DLD1 (cell line): ENCODE data around the gene DGCR6L.
"Not testable (repeated sequence)": the region's sequence is repeated elsewhere in the genome, so short reads cannot be mapped to it uniquely, and the experiment has no call there.

Experiments
- in situ Hi-C: cut with HindIII; loops from 2 replicates; pipeline ENCODE4 v1.10.0; 2017; ENCODE audit warnings: low sequenced_read_pairs

Gene DGCR6L

DNA sequence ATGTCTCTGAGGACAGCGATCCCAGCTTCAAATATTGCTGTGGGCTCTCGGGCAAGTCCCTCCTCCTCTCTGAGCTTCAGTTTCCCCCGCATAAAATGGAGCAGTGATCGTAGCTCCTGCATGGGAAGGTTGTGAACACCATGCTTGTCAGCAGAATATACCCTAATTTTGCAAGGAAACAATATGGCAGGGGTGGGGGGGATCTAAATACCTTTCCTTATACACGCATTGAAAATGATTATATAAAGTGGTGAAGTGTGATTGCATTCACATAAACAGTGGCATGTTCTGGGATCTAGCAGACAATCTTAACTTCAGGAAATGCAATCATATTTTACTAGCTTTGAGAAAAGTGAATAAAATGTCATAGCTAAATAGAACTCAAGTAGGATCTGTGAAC lies 27.8 kb downstream of the DGCR6L start:
- in situ Hi-C loops: no loop called here

GRCh38 chr22:20291604-20292063 lies 28.2 kb downstream of the DGCR6L start:
- in situ Hi-C loops: no loop called here

- in situ Hi-C loops: no loop called here
Observed at GRCh38 chr22:20291249-20291586, 28.6 kb downstream of the DGCR6L start.

- in situ Hi-C loops: no loop called here
Observed at GRCh38 chr22:20290578-20291248, 29.1 kb downstream of the DGCR6L start.

DNA sequence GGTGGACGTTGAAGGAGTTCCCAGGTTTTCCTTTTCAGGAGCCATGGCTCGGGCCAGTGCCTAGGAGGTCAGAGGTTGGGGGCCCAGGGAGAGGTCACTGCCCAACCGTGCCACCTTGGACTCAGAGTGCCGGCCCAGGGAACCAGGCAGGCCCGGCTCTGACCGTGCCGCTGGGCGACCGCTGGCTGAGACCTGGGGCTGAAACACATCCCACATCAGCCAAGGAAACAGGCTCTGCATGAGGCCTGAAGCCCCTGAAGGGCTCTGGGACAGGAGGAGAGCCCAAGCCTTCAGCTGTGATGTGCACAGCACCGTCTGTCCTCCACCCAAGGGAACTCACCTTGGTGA lies 29.8 kb downstream of the DGCR6L start:
- in situ Hi-C loops: no loop called here

DNA sequence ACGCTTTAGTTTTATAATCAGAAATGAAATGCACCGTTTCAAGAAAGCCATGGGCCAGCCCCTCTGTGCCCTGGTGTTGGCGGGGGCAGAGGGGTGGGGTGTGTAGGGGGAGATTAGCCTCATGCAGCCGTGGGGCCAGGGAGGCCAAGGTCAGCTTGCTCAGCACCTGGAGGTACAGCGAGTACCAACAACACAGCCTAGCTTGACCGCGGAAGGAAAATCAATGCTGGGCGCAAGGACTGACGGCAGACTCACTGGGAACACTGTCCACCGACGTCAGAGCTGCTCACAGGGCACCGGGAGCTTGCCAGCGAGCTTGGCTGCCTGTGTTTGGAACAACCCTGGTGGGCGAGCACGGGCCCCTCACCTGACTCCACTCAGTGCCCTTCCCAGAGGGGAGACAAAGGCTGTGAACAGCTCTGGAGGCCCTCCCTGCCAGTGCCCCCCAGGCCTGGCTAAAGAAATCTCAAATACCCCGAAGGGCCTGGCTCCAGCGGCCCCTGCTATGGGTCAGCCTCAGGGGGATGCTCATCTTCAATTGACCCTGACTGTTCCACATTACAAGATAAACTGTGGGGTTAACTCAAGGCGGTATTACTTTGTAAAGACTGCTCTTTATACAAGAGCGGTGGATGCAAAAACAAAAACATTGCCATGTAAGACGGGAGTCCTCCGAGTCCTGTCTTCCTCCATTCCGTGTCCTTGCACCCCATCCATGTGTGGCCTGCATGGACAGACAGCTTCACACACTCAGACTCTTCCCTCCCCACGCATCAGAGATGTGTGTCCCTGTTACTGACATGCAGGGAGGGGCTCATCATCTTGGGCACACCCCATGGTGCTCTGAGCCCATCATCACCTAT lies 30.4 kb downstream of the DGCR6L start:
- in situ Hi-C loops: not testable (repeated sequence)

DNA sequence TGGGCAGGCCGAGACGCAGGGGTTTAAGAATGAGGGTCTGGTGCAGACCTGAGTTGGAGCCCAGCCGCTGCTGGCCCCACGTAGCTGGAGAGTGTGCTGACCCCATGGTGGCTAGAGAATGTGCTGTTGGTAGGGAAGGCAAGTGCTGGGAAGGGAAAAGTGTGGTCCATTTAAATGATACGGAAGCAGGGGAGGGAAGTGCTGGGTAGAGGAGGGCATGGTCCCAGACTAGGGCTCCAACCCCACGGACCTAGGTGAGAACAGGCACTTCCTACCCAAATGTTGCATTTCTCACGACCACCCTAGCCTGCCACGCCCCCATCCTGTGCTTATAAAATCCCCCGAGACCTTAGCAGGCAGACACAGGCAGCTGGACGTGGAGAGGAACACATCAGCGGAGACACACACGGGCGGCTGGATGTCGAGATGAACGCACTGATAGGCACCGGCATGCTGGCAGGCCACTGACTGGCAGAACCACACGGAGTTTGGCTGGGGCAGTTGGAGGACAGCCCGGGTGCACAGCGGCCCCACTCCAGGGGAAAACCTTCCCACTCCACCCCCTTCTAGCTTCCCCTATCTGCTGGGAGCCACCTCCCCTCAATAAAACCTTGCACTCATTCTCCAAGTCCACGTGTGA lies 33.0 kb downstream of the DGCR6L start:
- in situ Hi-C loops: not testable (repeated sequence)

- in situ Hi-C loops: not testable (repeated sequence)
Observed at GRCh38 chr22:20286312-20286660, 33.6 kb downstream of the DGCR6L start.

- in situ Hi-C loops: not testable (repeated sequence)
Observed at GRCh38 chr22:20285473-20286311, 34.2 kb downstream of the DGCR6L start.

DNA sequence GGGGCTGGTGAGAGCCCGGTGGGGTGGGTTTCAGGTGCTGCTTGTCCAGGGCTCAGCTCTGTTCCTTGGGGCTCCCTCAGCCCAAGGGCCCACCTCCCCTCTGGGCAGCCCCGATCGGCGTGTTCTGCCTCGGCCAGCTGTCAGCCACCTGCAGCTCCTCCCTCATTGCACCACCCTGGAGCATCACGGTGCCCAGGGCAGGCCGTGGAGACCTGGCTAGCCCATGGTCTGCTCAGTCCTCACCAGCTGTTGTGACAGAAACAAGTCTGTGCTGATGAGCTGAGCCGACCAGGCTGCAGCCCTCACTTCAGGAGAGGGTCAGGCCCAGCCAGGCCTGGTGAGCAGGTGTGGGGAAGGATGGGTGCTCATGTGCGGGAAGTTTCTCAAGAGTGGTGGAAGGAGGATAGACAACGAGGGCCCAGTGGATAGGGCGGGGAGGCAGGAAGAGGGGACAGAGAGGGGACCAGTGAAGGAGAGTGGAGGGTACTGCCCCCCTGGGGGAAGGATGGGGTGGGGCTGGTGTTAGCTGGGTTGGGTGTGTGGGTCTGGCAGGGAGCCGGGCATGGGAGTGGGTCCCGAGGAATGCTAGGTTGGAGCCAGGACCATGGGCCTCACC lies 35.3 kb downstream of the DGCR6L start:
- in situ Hi-C loops: no loop called here

DNA sequence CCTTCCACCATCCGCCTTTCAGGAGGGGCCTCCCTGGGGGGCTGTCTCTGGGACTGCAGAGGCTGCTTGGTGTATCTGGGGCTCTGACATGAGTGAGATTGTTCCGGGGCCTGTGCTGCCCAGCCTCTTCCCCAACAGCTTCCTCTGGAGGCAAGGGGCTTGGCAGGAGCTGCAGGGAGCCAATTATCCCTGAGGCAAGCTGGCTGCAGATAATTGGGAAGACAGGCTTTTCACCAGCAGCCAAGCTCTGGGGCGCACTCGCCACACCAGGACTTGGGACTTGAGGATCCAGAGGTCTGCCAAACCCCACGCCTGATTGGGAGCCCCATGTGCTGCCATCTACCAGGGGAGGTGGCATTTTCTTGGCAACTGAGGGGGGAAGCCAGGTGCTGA lies 36.2 kb downstream of the DGCR6L start:
- in situ Hi-C loops: no loop called here

- in situ Hi-C loops: no loop called here
Observed at GRCh38 chr22:20282901-20283673, 36.8 kb downstream of the DGCR6L start.

GRCh38 chr22:20281891-20282290 lies 38.0 kb downstream of the DGCR6L start:
- in situ Hi-C loops: no loop called here

DNA sequence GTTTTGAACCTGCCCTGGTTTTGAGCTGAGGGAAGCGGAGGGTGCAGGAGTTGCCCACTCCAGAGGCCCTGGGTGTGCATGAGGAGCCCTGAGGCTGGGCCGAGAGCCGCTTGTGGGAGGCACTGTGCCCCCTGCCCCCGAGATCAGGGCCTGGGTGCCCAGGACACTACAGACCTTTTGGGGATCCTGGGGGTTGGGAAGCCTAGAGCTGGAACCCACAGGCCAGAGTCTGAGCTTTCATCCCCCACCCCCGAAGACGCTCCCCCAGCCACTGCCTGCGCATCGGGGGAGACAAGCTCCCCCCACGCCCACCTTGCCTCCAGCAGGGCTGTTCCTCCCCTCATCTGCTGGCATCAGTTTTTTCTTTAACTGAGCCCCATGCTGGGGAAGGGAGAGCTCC lies 38.4 kb downstream of the DGCR6L start:
- in situ Hi-C loops: not testable (repeated sequence)

GRCh38 chr22:20280866-20281265 lies 39.0 kb downstream of the DGCR6L start:
- in situ Hi-C loops: no loop called here

DNA sequence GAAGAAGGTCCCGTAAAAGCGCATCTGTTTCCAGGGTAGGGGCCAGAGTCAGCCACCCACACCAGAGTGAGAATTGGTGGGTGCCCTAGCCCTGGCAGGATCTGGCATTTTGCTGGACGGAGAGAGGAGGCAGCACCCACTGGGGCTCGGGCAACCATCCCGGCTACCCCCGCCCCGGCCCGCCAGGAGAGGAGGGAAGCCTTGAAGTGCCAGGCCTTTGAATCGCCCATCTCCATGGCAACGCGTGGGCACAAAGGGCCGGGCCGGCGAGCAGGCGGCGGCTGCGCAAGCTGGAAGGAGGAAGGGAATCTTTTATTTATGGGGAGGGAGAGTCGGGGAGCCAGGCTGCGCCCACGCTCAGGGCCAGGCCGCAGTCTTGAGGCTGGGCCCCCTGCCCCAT lies 39.7 kb downstream of the DGCR6L start:
- in situ Hi-C loops: not testable (repeated sequence)

DNA sequence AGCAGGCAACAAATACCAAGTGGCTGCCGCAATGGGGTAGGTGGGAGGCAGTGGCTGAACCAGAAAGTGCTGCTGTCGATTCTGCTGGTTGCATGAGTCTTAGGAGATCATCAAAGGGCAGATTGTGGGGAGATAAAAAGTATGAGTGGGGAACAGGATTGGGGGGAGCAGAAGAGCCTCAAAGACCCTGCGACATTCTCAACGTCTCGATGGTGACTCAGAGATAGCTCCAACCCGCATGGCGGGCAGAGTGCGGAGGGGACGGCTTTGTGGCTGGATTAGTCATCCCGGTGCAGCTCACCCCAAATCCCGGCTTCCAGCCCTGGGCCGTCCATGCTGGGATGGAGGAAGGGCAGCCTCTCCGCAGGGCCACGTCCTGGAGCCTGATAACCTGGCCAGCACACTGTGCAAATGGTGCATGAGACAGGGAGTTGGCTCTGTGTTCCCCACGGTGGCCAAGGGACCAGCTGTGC lies 40.2 kb downstream of the DGCR6L start:
- in situ Hi-C loops: no loop called here

- in situ Hi-C loops: not testable (repeated sequence)
Observed at GRCh38 chr22:20278726-20279490, 41.0 kb downstream of the DGCR6L start.
